HCEC 1CT (cell line): Measurements from ENCODE around the gene HMSD.

Source experiments
- DNase-seq: peaks from one replicate; pipeline ENCODE4 v3.0.0-alpha.2; 2017

The HMSD gene

DNA sequence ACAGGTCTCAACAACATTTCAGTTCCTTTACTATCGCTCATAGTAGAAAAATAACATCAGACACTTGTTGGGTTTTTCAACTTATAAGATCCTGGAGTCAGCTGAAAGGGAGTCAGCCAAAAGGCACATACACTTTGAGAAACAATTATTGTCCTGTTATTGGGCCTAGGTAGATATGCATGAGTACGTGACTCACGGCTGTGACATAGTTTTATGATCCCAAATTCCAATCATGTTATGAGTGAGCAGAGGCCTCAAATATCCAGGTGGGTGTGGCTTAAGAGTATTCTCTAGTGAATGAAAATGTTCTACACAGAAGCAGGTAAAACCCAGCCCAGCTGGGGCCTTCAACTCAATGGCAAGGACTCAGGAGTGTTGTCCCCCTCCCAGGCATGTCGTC, 47.9 kb downstream of the HMSD start:
- DNase-seq = peak; percentile 30

GRCh38 chr18:63997606-63998005, 48.5 kb downstream of the HMSD start:
- peak; percentile 9 for DNase-seq

GRCh38 chr18:63999871-64000270, 50.8 kb downstream of the HMSD start:
- no peak for DNase-seq

DNA sequence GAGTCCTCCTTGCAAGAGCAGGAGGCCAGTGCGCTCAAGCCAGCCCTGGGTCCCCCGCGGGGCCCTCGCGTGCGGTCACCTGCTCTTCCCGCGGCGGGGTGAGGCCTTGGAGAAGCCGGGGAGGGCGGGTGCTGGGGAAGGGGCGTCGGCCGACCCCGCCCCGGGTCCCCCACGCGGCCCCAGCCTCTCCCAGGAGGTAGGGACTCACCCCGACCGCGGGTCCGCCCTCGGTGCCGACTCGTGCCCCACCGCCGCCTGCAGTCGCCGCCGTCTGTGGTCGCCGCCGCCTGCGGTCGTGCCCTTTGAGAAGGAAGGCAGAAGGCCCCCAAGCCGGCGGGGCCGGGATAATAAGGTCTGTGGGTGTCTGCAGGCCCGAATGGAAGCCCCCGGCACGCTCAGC, 53.5 kb downstream of the HMSD start:
- no peak for DNase-seq

- no peak for DNase-seq
Measured at GRCh38 chr18:64009305-64009704, 60.2 kb downstream of the HMSD start.
